K562 (cell line): ENCODE data around the gene NFIC. TPM values are rescaled to one million over a fixed set of nuclear protein-coding genes. Genes with fewer than 3 reads are reported as not detected.

Source experiments
- ATAC-seq: fragments of 200-7000 bp; cut with Tn5 transposase; 3 replicates; pipeline ENCODE4 v1.9.1; 2020; ENCODE audit warnings: moderate library complexity
- BruUV-seq: library from RNA; stranded (reverse); fragments of 400-500 nt; replicated peaks from 2 replicates; lab custom pipeline; 2021; lab: Mats Ljungman, UMichigan
- CTCF ChIA-PET: fragments of 300-600 bp; formaldehyde crosslinking; extraction: SDS; loops from one replicate; lab custom pipeline; 2021; ENCODE audit warnings: low intra/inter-chr PET ratio; lab: Yijun Ruan, JAX
- POLR2A ChIA-PET: fragments of 300-600, 350-650 bp; sonication (Branson Sonifier 250); formaldehyde crosslinking; extraction: SDS; loops from one replicate; lab custom pipeline; 2021; ENCODE audit warnings: antibody characterized with exemption, inconsistent platforms; lab: Yijun Ruan, JAX
- DNase-seq, 4 experiments: peaks; one replicate each; pipeline versions ENCODE4 v3.0.0 to v3.0.0-alpha.2; 2011 to 2018; ENCODE audit warnings: low spot score in 3 of 4, mixed read lengths in 3 of 4; ENCODE audit errors: extremely low read depth in 1 of 4
- FAIRE-seq: peaks from 2 replicates; lab custom pipeline; 2011; peaks lifted over from hg19 to GRCh38; lab: Jason Lieb, UNC
- H2AFZ ChIP-seq: 2 replicates; pipeline ENCODE4 v1.6.0; 2011; ENCODE audit warnings: low read depth, low read length, control low read depth, inconsistent platforms
- H3K27ac ChIP-seq: fragments of 200-600 bp; 3 replicates; pipeline ENCODE4 v1.8.0; 2011; ENCODE audit warnings: low read depth, mild to moderate bottlenecking, control low read depth, inconsistent platforms, low read length, moderate library complexity, mixed read lengths; ENCODE audit errors: extremely low read depth
- H3K27me3 ChIP-seq, 2 experiments: fragments of 300-600 bp in 1 of 2; 2 replicates in 1 of 2; 3 replicates in 1 of 2; pipeline versions ENCODE4 v1.6.0 to v1.8.0; 2011; ENCODE audit warnings: inconsistent platforms in 2 of 2, low read length in 2 of 2, mild to moderate bottlenecking in 1 of 2, mixed read lengths in 1 of 2, moderate library complexity in 1 of 2; ENCODE audit not compliant: control insufficient read depth in 2 of 2, insufficient read depth in 2 of 2
- H3K36me3 ChIP-seq: fragments of 300-600 bp; 3 replicates; pipeline ENCODE4 v1.8.0; 2011; ENCODE audit warnings: mild to moderate bottlenecking, low read length, inconsistent platforms; ENCODE audit not compliant: control insufficient read depth, insufficient read depth
- H3K4me1 ChIP-seq, 2 experiments: fragments of 200-600 bp in 1 of 2; replicated peaks in 1 of 2; 2 replicates in 1 of 2; 3 replicates in 1 of 2; pipeline versions ENCODE4 v1.5.1 to v1.8.0; 2011; ENCODE audit warnings: inconsistent platforms in 2 of 2, low read length in 2 of 2, mild to moderate bottlenecking in 1 of 2, mixed read lengths in 1 of 2, moderate library complexity in 1 of 2; ENCODE audit not compliant: control insufficient read depth in 2 of 2, insufficient read depth in 2 of 2
- H3K4me2 ChIP-seq: 2 replicates; pipeline ENCODE4 v1.6.1; 2011; ENCODE audit warnings: low read length, control low read depth, inconsistent platforms, mixed read lengths; ENCODE audit not compliant: insufficient read depth
- H3K4me3 ChIP-seq: fragments of 200-600 bp; sonication (generic), shearing (Covaris generic); 2 replicates; pipeline ENCODE4 v1.5.1; 2016; ENCODE audit warnings: control low read depth, inconsistent platforms
- H3K79me2 ChIP-seq: fragments of 200-600 bp; 3 replicates; pipeline ENCODE4 v1.8.0; 2011; ENCODE audit warnings: low read length, inconsistent platforms; ENCODE audit not compliant: control insufficient read depth, insufficient read depth
- H3K9ac ChIP-seq, 2 experiments: 2 replicates each; pipeline versions ENCODE4 v1.6.0 to v1.6.1; 2011; ENCODE audit warnings: low read depth in 2 of 2, low read length in 2 of 2, control low read depth in 1 of 2, inconsistent platforms in 1 of 2, mild to moderate bottlenecking in 1 of 2, mixed read lengths in 1 of 2; ENCODE audit not compliant: insufficient read depth in 1 of 2
- H3K9me1 ChIP-seq: one replicate; pipeline ENCODE4 v1.6.0; 2011; ENCODE audit warnings: inconsistent platforms, mild to moderate bottlenecking, low read length, moderate library complexity; ENCODE audit not compliant: control insufficient read depth, insufficient read depth
- H3K9me3 ChIP-seq: replicated peaks from 2 replicates; pipeline ENCODE4 v1.5.1; 2011; ENCODE audit warnings: low read depth, low read length, inconsistent platforms; ENCODE audit not compliant: control insufficient read depth, insufficient read depth
- H4K20me1 ChIP-seq: replicated peaks from 2 replicates; pipeline ENCODE4 v1.6.1; 2011; ENCODE audit warnings: low read length, inconsistent platforms, mixed read lengths; ENCODE audit not compliant: control insufficient read depth, insufficient read depth
- ATF2 ChIP-seq: sonication (generic); formaldehyde crosslinking; IDR thresholded peaks from 2 replicates; pipeline ENCODE4 v1.8.1; 2022; ENCODE audit warnings: missing genetic modification reagents
- CAMTA2 ChIP-seq: fragments of 250-450 bp; sonication (Bioruptor Pico); conservative IDR thresholded peaks from 2 replicates; pipeline ENCODE4 v1.5.1; 2022
- HMG20B ChIP-seq: fragments of 250-450 bp; sonication (Bioruptor Pico); IDR thresholded peaks from 2 replicates; pipeline ENCODE4 v1.5.0; 2021; ENCODE audit warnings: mild to moderate bottlenecking
- ILK ChIP-seq: fragments of 450-650 bp; IDR thresholded peaks from 2 replicates; pipeline ENCODE4 v1.6.1; 2016; ENCODE audit warnings: missing genetic modification characterization, low read depth, mild to moderate bottlenecking, missing compliant biosample characterization, moderate library complexity, borderline replicate concordance
- NCOR1 ChIP-seq: fragments of 450-650 bp; IDR thresholded peaks from 2 replicates; pipeline ENCODE4 v1.6.1; 2016; ENCODE audit warnings: mild to moderate bottlenecking, moderate library complexity
- PATZ1 ChIP-seq: fragments of 250-450 bp; sonication (Bioruptor Pico); IDR thresholded peaks from 2 replicates; pipeline ENCODE4 v1.5.0; 2020; ENCODE audit warnings: mild to moderate bottlenecking, borderline replicate concordance
- PTBP1 ChIP-seq: fragments of 200-400 bp; formaldehyde crosslinking; IDR thresholded peaks from 2 replicates; pipeline ENCODE4 v1.6.1; 2017; ENCODE audit warnings: low read depth, low read length
- RB1 ChIP-seq: fragments of 450-650 bp; IDR thresholded peaks from 2 replicates; pipeline ENCODE4 v1.6.1; 2017; ENCODE audit warnings: low read depth, mild to moderate bottlenecking
- RBM17 ChIP-seq: fragments of 200-400 bp; formaldehyde crosslinking; IDR thresholded peaks from 2 replicates; pipeline ENCODE4 v1.6.1; 2017; ENCODE audit warnings: low read depth, mild to moderate bottlenecking, low read length, borderline replicate concordance
- SIRT6 ChIP-seq: IDR thresholded peaks from one replicate; pipeline ENCODE4 v1.6.1; 2012; ENCODE audit warnings: low read depth, mild to moderate bottlenecking, control low read depth, inconsistent platforms, low read length, moderate library complexity
- STAT6 ChIP-seq: sonication (generic); formaldehyde crosslinking; IDR thresholded peaks from 2 replicates; pipeline ENCODE4 v1.8.1; 2023; ENCODE audit warnings: mild to moderate bottlenecking, missing genetic modification reagents
- ZBTB26 ChIP-seq: fragments of 450-650 bp; formaldehyde crosslinking; IDR thresholded peaks from 2 replicates; pipeline ENCODE4 v1.4.0; 2022; ENCODE audit warnings: missing genetic modification characterization
- ZNF140 ChIP-seq: fragments of 250-450 bp; sonication (Bioruptor Pico); IDR thresholded peaks from 2 replicates; pipeline ENCODE4 v1.8.0; 2021; ENCODE audit warnings: moderate library complexity, mild to moderate bottlenecking, inconsistent platforms
- ZNF589 ChIP-seq: fragments of 200-800 bp; sonication (Bioruptor generic); IDR thresholded peaks from 2 replicates; pipeline ENCODE4 v1.6.1; 2016; ENCODE audit warnings: low read depth, missing genetic modification characterization, missing compliant biosample characterization
- WGBS: fragments of 100-300 bp; shearing (Covaris generic); methylation state at CpG from one replicate; pipeline ENCODE4 v1.1.6; 2016; ENCODE audit warnings: low coverage, mixed read lengths; ENCODE audit not compliant: insufficient coverage; ENCODE audit errors: missing lambda C conversion rate; 5-methylcytosine and 5-hydroxymethylcytosine counted together
- in situ Hi-C: fragments of 300-500 bp; cut with MboI; formaldehyde crosslinking; loops from 4 replicates; pipeline ENCODE4 v1.15.0; 2018; ENCODE audit warnings: inconsistent platforms, mixed read lengths
- intact Hi-C: fragments of 100-400 bp; cut with micrococcal nuclease; formaldehyde crosslinking; loops from 2 replicates; pipeline ENCODE4 v1.14.2; 2022
- polyA plus RNA-seq, 8 experiments: library from polyadenylated mRNA; depleted of rRNA in 4 of 8; stranded (reverse) in 5 of 8; unstranded in 3 of 8; fragments of >200 nt; fragmentation: Nextera tagmentation in 2 of 8; fragmentation: Illumina TruSeq in 1 of 8; extraction: Ambion mirVana in 2 of 8; extraction: Trizol in 1 of 8; gene quantifications; 2 replicates each; pipeline versions ENCODE4 v1.2.1 to v1.2.3, GENCODE V29; 2011 to 2014; ENCODE audit warnings: inconsistent platforms in 1 of 8, missing spikeins in 1 of 8
- total RNA-seq, 7 experiments: library from RNA; depleted of rRNA in 6 of 7; stranded (reverse); fragments of >200 nt in 6 of 7; fragmentation: Illumina TruSeq in 2 of 7; extraction: Trizol in 2 of 7; gene quantifications; 2 replicates each; pipeline versions ENCODE4 v1.2.1 to v1.2.3, GENCODE V29; 2011 to 2021; ENCODE audit warnings: low replicate concordance in 1 of 7

The NFIC gene
- total and polyA plus RNA-seq, 9 of the 15 experiments (the other 6 are each of a cell fraction or from before 2014, with no cell fraction given), result 0.71 to 62.1 (median 6.9) TPM

- Histone ChIP-seq H3K9me1 (no peaks in the 10 kb centered on the region), H3K9me3 (no peaks in the 10 kb centered on the region), H3K27ac (no peak overlapping the region), H3K4me3 (no peak overlapping the region), H3K4me1 (peaks cover 0 to 25% of the 10 kb centered on the region in 2 experiments; a peak in 3 of 5 replicates), H3K36me3 (peaks cover 49% of the 10 kb centered on the region; the same call in 2 of the 3 replicates), H3K27me3 (no peaks in the 10 kb centered on the region), H3K9ac (no peak overlapping the region), H4K20me1 (no peaks in the 10 kb centered on the region; the same call in 1 of the 2 replicates), H3K4me2 (no peak overlapping the region), H3K79me2 (peaks cover 66% of the 10 kb centered on the region), H2AFZ (no peak overlapping the region)
- ATAC-seq (no peak), DNase-seq (no peak), FAIRE-seq (no peak)
- in situ Hi-C loops, result no loop called here
- no TSS peak for BruUV-seq
- POLR2A ChIA-PET, result interaction anchor here (0.6 to 2.6 kb wide), 6 partner anchors 9 to 99 kb away, joined by 3 to 13 read pairs (median 4); no protein-coding TSS in a partner anchor
- WGBS, result 91% methylated on average over 9 of the region's 11 CpGs
- CTCF ChIA-PET, result no interaction called here
- intact Hi-C loops, result no loop called here
- TF ChIP-seq ATF2 (no peak), HMG20B (CRISPR knock-in tag) (no peak), ZNF589 (no peak), STAT6 (CRISPR knock-in tag) (no peak), PTBP1 (no peak), PATZ1 (CRISPR knock-in tag) (no peak), ZNF140 (CRISPR knock-in tag) (no peak), RB1 (no peak), CAMTA2 (CRISPR knock-in tag) (no peak), ILK (tag) (no peak), SIRT6 (no peak), ZBTB26 (no peak), RBM17 (no peak), NCOR1 (no peak)
Measured at GRCh38 chr19:3420244-3420755, 53.9 kb downstream of the NFIC start.
